Stromal cell of bone marrow (primary cell): Measurements from ENCODE around the gene ZNF598.
"Not testable (repeated sequence)": the region's sequence is repeated elsewhere in the genome, so short reads cannot be mapped to it uniquely, and the experiment has no call there.

Source experiments
- DNase-seq: peaks from one replicate; pipeline ENCODE4 v3.0.0-alpha.2; 2012; ENCODE audit warnings: low read depth

ZNF598 gene

GRCh38 chr16:1975432-1976215 is 34.0 kb downstream of the ZNF598 start:
- DNase-seq, result no peak

- DNase-seq, result no peak
Observed at GRCh38 chr16:1974157-1975070, 35.2 kb downstream of the ZNF598 start.

GRCh38 chr16:1973461-1974156 is 36.0 kb downstream of the ZNF598 start:
- DNase-seq, result no peak

GRCh38 chr16:1972490-1972877 is 37.1 kb downstream of the ZNF598 start:
- no peak for DNase-seq

- DNase-seq, result peak; percentile 85
Observed at GRCh38 chr16:1971796-1972489, 37.7 kb downstream of the ZNF598 start, which contains the start of gene TBL3. TSS of gene TBL3 (plus strand) at chr16:1972053. CDS start at chr16:1972165, 112 bp downstream.

GRCh38 chr16:1968146-1968953 is 41.3 kb downstream of the ZNF598 start:
- DNase-seq, result no peak

GRCh38 chr16:1966460-1966859 is 43.2 kb downstream of the ZNF598 start, which contains the start of gene RNF151:
TSS of gene RNF151 (plus strand) at chr16:1966856. CDS start at chr16:1966882, 26 bp downstream.
- DNase-seq, result no peak

GRCh38 chr16:1965396-1966001 is 44.1 kb downstream of the ZNF598 start:
- no peak for DNase-seq

GRCh38 chr16:1964506-1965395 is 44.9 kb downstream of the ZNF598 start, which contains the start of gene RPS2:
TSS of gene RPS2 (minus strand) at chr16:1964826. CDS start at chr16:1964625, 201 bp downstream.
- peak; percentile 97 for DNase-seq

GRCh38 chr16:1963806-1964505 is 45.7 kb downstream of the ZNF598 start:
- no peak for DNase-seq

GRCh38 chr16:1962161-1963153 is 47.2 kb downstream of the ZNF598 start:
- not testable (repeated sequence) for DNase-seq

- DNase-seq, result no peak
Observed at GRCh38 chr16:1961651-1962067, 48.0 kb downstream of the ZNF598 start.

- no peak for DNase-seq
Observed at GRCh38 chr16:1960665-1961630, 48.7 kb downstream of the ZNF598 start.

GRCh38 chr16:1959269-1960039 is 50.2 kb downstream of the ZNF598 start, which contains the start of gene NDUFB10:
TSS of gene NDUFB10 (plus strand) at chr16:1959538. CDS start at chr16:1959625, 87 bp downstream.
- peak; percentile 65 for DNase-seq

GRCh38 chr16:1958715-1959268 is 50.8 kb downstream of the ZNF598 start:
- DNase-seq, result no peak
